GM12892 (cell line): Measurements from ENCODE around the gene POU2AF2.

Source experiments
- POLR2A ChIP-seq: IDR thresholded peaks from 2 replicates; pipeline ENCODE4 v1.6.1; 2011; ENCODE audit warnings: low read depth, low read length, control low read depth
- POLR2AphosphoS5 ChIP-seq: IDR thresholded peaks from 2 replicates; pipeline ENCODE4 v1.6.1; 2011; ENCODE audit warnings: low read depth, low read length, control low read depth
- TAF1 ChIP-seq: IDR thresholded peaks from 2 replicates; pipeline ENCODE4 v1.6.1; 2011; ENCODE audit warnings: low read depth, mild to moderate bottlenecking, control low read depth, low read length, borderline replicate concordance

GRCh38 chr11:111220721-111221120, 24.8 kb upstream of the POU2AF2 start:
- TF ChIP-seq POLR2A: no peak
- no peak for TF ChIP-seq POLR2AphosphoS5
- TF ChIP-seq TAF1: no peak
